B cell (primary cell): ENCODE measurements around the gene TMEM221. TPM values are rescaled to one million over a fixed set of nuclear protein-coding genes. Genes with fewer than 3 reads are reported as not detected.

Experiments used
- ATAC-seq: fragments of 200-7000 bp; cut with Tn5 transposase; one replicate; pipeline ENCODE4 v1.10.0; 2021; ENCODE audit warnings: low read depth, mild to moderate bottlenecking, moderate number of reproducible peaks, moderate library complexity
- CTCF ChIA-PET: fragments of 350-600 bp; sonication (Branson Sonifier 250); formaldehyde crosslinking; loops from one replicate; lab custom pipeline; 2021; ENCODE audit warnings: antibody characterized with exemption, inconsistent platforms; lab: Charles Lee
- POLR2A ChIA-PET: fragments of 350-600 bp; sonication (Branson Sonifier 250); formaldehyde crosslinking; loops from one replicate; lab custom pipeline; 2021; ENCODE audit warnings: antibody characterized with exemption; lab: Charles Lee
- DNase-seq: peaks from one replicate; pipeline ENCODE4 v3.0.0; 2013
- H2AFZ ChIP-seq: 2 replicates; pipeline ENCODE4 v1.6.1; 2012; ENCODE audit warnings: mild to moderate bottlenecking, low read depth, low read length; ENCODE audit not compliant: insufficient read depth, poor library complexity, severe bottlenecking
- H3K27ac ChIP-seq, 2 donors: 1 replicate in 1 of 2; 2 replicates in 1 of 2; pipeline ENCODE4 v1.5.1; 2012 to 2013; ENCODE audit warnings: low read length in 2 of 2, mild to moderate bottlenecking in 2 of 2, moderate library complexity in 1 of 2
- H3K27me3 ChIP-seq, 4 experiments: fragments of 200-600 bp in 1 of 4; sonication (generic) in 1 of 4; replicated peaks in 1 of 4; 1 replicate in 2 of 4; 2 replicates in 2 of 4; pipeline versions ENCODE4 v1.6.1 to v1.7.0; 2013 to 2016; ENCODE audit warnings: low read length in 3 of 4, mild to moderate bottlenecking in 2 of 4, mixed read lengths in 1 of 4, moderate library complexity in 1 of 4; ENCODE audit not compliant: insufficient read depth in 4 of 4, control insufficient read depth in 3 of 4; ENCODE audit errors: control extremely low read depth in 1 of 4
- H3K36me3 ChIP-seq, 2 experiments: replicated peaks in 1 of 2; 1 replicate in 1 of 2; 2 replicates in 1 of 2; pipeline versions ENCODE4 v1.6.1 to v1.7.1; 2013; ENCODE audit warnings: low read length in 1 of 2; ENCODE audit not compliant: insufficient read depth in 2 of 2, control insufficient read depth in 1 of 2; ENCODE audit errors: control extremely low read depth in 1 of 2, extremely low read depth in 1 of 2
- H3K4me1 ChIP-seq, 2 donors: fragments of 200-600 bp in 1 of 2; sonication (generic) in 1 of 2; 1 replicate in 1 of 2; 2 replicates in 1 of 2; pipeline versions ENCODE4 v1.5.1 to v1.6.1; 2013 to 2017; ENCODE audit warnings: low read length in 2 of 2; ENCODE audit not compliant: control insufficient read depth in 2 of 2, insufficient read depth in 2 of 2
- H3K4me2 ChIP-seq: replicated peaks from 2 replicates; pipeline ENCODE3; 2012; ENCODE audit warnings: mild to moderate bottlenecking, low read depth, low read length; ENCODE audit not compliant: poor library complexity, severe bottlenecking
- H3K4me3 ChIP-seq, 5 experiments: fragments of 200-600 bp in 1 of 5; sonication (generic) in 1 of 5; 1 replicate in 3 of 5; 2 replicates in 2 of 5; pipeline versions ENCODE4 v1.5.1 to v1.7.0; 2011 to 2016; ENCODE audit warnings: low read length in 4 of 5, mild to moderate bottlenecking in 4 of 5, low read depth in 2 of 5, control low read depth in 1 of 5, moderate library complexity in 1 of 5; ENCODE audit not compliant: insufficient read depth in 1 of 5; ENCODE audit errors: control extremely low read depth in 1 of 5, extremely low read depth in 1 of 5
- H3K79me2 ChIP-seq: fragments of 200-600 bp; sonication (generic); one replicate; pipeline ENCODE4 v1.6.0; 2016; ENCODE audit warnings: low read length; ENCODE audit not compliant: control insufficient read depth, insufficient read depth
- H3K9ac ChIP-seq: fragments of 200-600 bp; sonication (generic); 2 replicates; pipeline ENCODE4 v1.6.1; 2017; ENCODE audit warnings: mild to moderate bottlenecking, low read length, moderate library complexity
- H3K9me3 ChIP-seq, 3 donors: one replicate each; pipeline versions ENCODE4 v1.6.1 to v1.7.1; 2013; ENCODE audit warnings: low read length in 2 of 3; ENCODE audit not compliant: control insufficient read depth in 2 of 3, insufficient read depth in 1 of 3; ENCODE audit errors: control extremely low read depth in 1 of 3
- H4K20me1 ChIP-seq: 2 replicates; pipeline ENCODE4 v1.6.0; 2012; ENCODE audit warnings: mild to moderate bottlenecking, low read length; ENCODE audit not compliant: insufficient read depth, control insufficient read depth, poor library complexity, severe bottlenecking
- H3K27ac Mint-ChIP-seq: one replicate; pipeline ENCODE4 v1.8.0; 2021; ENCODE audit warnings: mixed read lengths
- H3K27me3 Mint-ChIP-seq: one replicate; pipeline ENCODE4 v1.8.0; 2021; ENCODE audit warnings: mixed read lengths
- H3K4me1 Mint-ChIP-seq: one replicate; pipeline ENCODE4 v1.8.0; 2021; ENCODE audit warnings: mixed read lengths
- H3K4me3 Mint-ChIP-seq: one replicate; pipeline ENCODE4 v1.8.0; 2021; ENCODE audit warnings: mixed read lengths
- H3K9me3 Mint-ChIP-seq: one replicate; pipeline ENCODE4 v1.8.0; 2022; ENCODE audit warnings: mixed read lengths; ENCODE audit not compliant: insufficient read depth
- EZH2 ChIP-seq: IDR thresholded peaks from 2 replicates; pipeline ENCODE4 v1.6.1; 2012; ENCODE audit warnings: borderline replicate concordance, low read depth, mild to moderate bottlenecking, moderate library complexity, low read length; ENCODE audit not compliant: insufficient read depth, poor library complexity, severe bottlenecking
- WGBS: methylation state at CpG from one replicate; pipeline ENCODE4 v1.1.5; 2013; ENCODE audit warnings: missing lambda C conversion rate; ENCODE audit not compliant: insufficient coverage; 5-methylcytosine and 5-hydroxymethylcytosine counted together
- intact Hi-C: fragments of 100-400 bp; cut with micrococcal nuclease; formaldehyde crosslinking; loops from one replicate; pipeline ENCODE4 v1.10.0; 2022
- polyA plus RNA-seq: library from polyadenylated mRNA; depleted of rRNA; stranded (reverse); fragments of >200 nt; gene quantifications from 2 replicates; pipeline ENCODE4 v1.2.3, GENCODE V29; 2012
- total RNA-seq, 2 donors: library from RNA; stranded (reverse); fragments of 120-200 nt in 1 of 2; gene quantifications; 1 replicate in 1 of 2; 2 replicates in 1 of 2; pipeline versions ENCODE4 v1.2.3 to v1.2.4, GENCODE V29; 2013 to 2022
- TF ChIP-seq, protein P1 (sequence below): fragments of 200-600 bp; IDR thresholded peaks from one replicate; pipeline ENCODE4 v1.8.0; 2022; ENCODE audit warnings: antibody characterized with exemption, mild to moderate bottlenecking

The TMEM221 gene
- total and polyA plus RNA-seq, 2 donors (not counting 1 experiment from before 2014, with no cell fraction given) = not detected

DNA sequence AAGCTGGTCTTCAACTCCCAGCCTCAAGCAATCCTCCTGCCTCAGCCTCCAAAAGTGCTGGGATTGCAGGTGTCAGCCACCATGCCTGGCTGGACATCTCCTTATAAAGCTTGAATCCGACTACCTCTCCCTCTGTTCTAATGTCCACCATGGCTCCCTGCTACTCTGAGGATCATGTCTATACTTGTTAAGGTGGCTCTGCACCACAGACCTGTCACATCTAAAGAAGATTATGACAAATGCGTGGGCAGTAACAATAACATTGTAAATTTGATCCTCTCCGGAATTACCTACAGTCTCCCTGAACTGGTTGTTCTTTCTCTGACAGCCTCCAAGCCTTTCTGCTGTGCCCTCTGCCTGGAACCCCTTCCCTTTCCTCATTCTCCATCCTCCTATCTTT lies 10.5 kb upstream of the TMEM221 start:
- no peak for DNase-seq
- peaks cover 0 to 3% (median 0%) of the 10 kb centered on the region in 3 donors for H3K9me3 ChIP-seq
- H4K20me1 ChIP-seq = no peaks in the 10 kb centered on the region
- peaks cover 0 to 47% (median 15%) of the 10 kb centered on the region in 4 experiments for H3K27me3 ChIP-seq
- Mint-ChIP-seq H3K27me3 (peaks cover 26% of the 10 kb centered on the region), H3K9me3 (no peaks in the 10 kb centered on the region), H3K4me3 (no peak overlapping the region), H3K4me1 (no peaks in the 10 kb centered on the region), H3K27ac (no peak overlapping the region)
- H3K4me3 ChIP-seq = no peak overlapping the region
- H3K79me2 ChIP-seq = no peaks in the 10 kb centered on the region
- intact Hi-C loops = no loop called here
- no peaks in the 10 kb centered on the region for H3K36me3 ChIP-seq
- no peak overlapping the region for H3K27ac ChIP-seq
- H3K9ac ChIP-seq = no peak overlapping the region
- no CpG with 5 or more reads among the region's 3 CpGs for WGBS
- no peak overlapping the region for H3K4me2 ChIP-seq
- no peak for ATAC-seq
- ChIA-PET POLR2A (interaction anchor here (0.6 kb wide), 1 partner anchor 195 kb away, joined by 3 read pairs; no protein-coding TSS in a partner anchor), CTCF (interaction anchor here (0.9 to 1.5 kb wide), 2 partner anchors 8 to 107 kb away, joined by 3 to 4 read pairs; no protein-coding TSS in a partner anchor)
- peaks cover 0 to 5% of the 10 kb centered on the region in 2 donors for H3K4me1 ChIP-seq
- no peak overlapping the region for H2AFZ ChIP-seq
- TF ChIP-seq, protein P1, sequence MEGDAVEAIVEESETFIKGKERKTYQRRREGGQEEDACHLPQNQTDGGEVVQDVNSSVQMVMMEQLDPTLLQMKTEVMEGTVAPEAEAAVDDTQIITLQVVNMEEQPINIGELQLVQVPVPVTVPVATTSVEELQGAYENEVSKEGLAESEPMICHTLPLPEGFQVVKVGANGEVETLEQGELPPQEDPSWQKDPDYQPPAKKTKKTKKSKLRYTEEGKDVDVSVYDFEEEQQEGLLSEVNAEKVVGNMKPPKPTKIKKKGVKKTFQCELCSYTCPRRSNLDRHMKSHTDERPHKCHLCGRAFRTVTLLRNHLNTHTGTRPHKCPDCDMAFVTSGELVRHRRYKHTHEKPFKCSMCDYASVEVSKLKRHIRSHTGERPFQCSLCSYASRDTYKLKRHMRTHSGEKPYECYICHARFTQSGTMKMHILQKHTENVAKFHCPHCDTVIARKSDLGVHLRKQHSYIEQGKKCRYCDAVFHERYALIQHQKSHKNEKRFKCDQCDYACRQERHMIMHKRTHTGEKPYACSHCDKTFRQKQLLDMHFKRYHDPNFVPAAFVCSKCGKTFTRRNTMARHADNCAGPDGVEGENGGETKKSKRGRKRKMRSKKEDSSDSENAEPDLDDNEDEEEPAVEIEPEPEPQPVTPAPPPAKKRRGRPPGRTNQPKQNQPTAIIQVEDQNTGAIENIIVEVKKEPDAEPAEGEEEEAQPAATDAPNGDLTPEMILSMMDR = no peak
- TF ChIP-seq EZH2 = no peak

DNA sequence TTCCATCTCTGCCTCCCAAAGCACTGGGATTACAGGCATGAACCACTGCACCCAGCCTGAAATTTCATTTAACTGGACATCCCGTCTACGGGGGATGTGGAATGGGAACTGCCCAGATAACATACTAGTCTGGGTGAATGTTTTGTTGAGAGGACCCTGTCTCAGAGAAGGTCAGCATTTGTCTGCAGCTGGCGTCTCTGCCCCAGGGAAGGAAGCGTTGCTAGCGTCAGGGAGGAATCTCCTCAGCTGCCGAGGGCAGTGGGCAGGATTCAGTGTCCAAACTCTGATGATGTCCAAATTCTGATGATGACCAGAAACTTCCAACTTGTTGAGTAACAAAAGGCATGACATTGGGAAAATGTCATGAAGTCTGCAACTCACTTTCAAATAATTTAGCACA lies 9.1 kb upstream of the TMEM221 start:
- WGBS = 94% methylated on average over 5 of the region's 6 CpGs

More for the DNA sequence above, 9.1 kb upstream of the TMEM221 start:
- H3K9ac ChIP-seq = no peak overlapping the region
- peaks cover 0 to 54% (median 18%) of the 10 kb centered on the region in 4 experiments for H3K27me3 ChIP-seq
- no peak overlapping the region for H3K4me3 Mint-ChIP-seq
- H3K36me3 ChIP-seq = no peaks in the 10 kb centered on the region
- no peak overlapping the region for H2AFZ ChIP-seq
- intact Hi-C loops = no loop called here
- peaks cover 5% of the 10 kb centered on the region for H3K4me1 Mint-ChIP-seq
- ATAC-seq = no peak
- H3K9me3 ChIP-seq = peaks cover 0 to 11% (median 3%) of the 10 kb centered on the region in 3 donors
- no peak overlapping the region for H3K27ac Mint-ChIP-seq
- H4K20me1 ChIP-seq = no peaks in the 10 kb centered on the region
- no peaks in the 10 kb centered on the region for H3K79me2 ChIP-seq
- no peak overlapping the region for H3K4me3 ChIP-seq
- no peaks in the 10 kb centered on the region for H3K9me3 Mint-ChIP-seq
- H3K27ac ChIP-seq = no peak overlapping the region
- ChIA-PET POLR2A (no interaction called here), CTCF (interaction anchor here (0.6 kb wide), 1 partner anchor 37 kb away, joined by 3 read pairs; no protein-coding TSS in a partner anchor)
- peaks cover 7 to 10% of the 10 kb centered on the region in 2 donors for H3K4me1 ChIP-seq
- no peak overlapping the region for H3K4me2 ChIP-seq
- TF ChIP-seq EZH2 = no peak
- TF ChIP-seq, protein P1 = no peak
- no peak for DNase-seq
- H3K27me3 Mint-ChIP-seq = peaks cover 32% of the 10 kb centered on the region
